NCI-H510A treated with DMSO at 0.1 percent for 48 hours (cell line): ENCODE measurements around the gene NLRP12.
"Not testable (repeated sequence)": the region's sequence is repeated elsewhere in the genome, so short reads cannot be mapped to it uniquely, and the experiment has no call there.

Experiments used
- DNase-seq: peaks from one replicate; lab custom pipeline; 2025; lab: John Stamatoyannopoulos, UW

NLRP12 gene, protein sequence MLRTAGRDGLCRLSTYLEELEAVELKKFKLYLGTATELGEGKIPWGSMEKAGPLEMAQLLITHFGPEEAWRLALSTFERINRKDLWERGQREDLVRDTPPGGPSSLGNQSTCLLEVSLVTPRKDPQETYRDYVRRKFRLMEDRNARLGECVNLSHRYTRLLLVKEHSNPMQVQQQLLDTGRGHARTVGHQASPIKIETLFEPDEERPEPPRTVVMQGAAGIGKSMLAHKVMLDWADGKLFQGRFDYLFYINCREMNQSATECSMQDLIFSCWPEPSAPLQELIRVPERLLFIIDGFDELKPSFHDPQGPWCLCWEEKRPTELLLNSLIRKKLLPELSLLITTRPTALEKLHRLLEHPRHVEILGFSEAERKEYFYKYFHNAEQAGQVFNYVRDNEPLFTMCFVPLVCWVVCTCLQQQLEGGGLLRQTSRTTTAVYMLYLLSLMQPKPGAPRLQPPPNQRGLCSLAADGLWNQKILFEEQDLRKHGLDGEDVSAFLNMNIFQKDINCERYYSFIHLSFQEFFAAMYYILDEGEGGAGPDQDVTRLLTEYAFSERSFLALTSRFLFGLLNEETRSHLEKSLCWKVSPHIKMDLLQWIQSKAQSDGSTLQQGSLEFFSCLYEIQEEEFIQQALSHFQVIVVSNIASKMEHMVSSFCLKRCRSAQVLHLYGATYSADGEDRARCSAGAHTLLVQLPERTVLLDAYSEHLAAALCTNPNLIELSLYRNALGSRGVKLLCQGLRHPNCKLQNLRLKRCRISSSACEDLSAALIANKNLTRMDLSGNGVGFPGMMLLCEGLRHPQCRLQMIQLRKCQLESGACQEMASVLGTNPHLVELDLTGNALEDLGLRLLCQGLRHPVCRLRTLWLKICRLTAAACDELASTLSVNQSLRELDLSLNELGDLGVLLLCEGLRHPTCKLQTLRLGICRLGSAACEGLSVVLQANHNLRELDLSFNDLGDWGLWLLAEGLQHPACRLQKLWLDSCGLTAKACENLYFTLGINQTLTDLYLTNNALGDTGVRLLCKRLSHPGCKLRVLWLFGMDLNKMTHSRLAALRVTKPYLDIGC

DNA sequence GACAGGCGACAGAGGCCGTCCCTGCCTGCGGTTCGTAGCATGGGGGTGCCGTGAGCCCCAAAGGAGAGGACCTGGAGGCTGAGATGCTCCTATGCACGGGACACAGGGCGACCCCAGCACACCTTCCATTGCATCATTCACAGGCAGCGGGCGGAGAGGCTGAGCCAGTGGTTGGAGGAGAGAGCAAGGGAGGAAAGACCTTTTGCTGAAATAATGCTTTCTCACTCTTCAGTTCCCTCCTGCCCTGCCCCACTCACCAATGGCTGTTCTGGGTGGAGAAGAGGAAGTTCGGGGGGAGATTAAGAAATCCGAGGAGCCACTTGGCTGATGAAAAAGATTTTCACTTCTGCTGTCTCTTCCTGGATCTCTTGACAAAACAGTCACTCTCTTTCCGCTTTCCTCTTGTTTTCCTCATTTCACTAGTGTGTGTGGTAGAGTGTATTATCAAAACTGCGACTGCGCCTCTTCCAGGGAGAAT, at the start of gene NLRP12:
Gene NLRP12, minus strand, starts transcription at position 181 of the 478 bp plus-strand sequence. Its CDS starts 140 bp downstream, at position 41.
- no peak for DNase-seq

DNA sequence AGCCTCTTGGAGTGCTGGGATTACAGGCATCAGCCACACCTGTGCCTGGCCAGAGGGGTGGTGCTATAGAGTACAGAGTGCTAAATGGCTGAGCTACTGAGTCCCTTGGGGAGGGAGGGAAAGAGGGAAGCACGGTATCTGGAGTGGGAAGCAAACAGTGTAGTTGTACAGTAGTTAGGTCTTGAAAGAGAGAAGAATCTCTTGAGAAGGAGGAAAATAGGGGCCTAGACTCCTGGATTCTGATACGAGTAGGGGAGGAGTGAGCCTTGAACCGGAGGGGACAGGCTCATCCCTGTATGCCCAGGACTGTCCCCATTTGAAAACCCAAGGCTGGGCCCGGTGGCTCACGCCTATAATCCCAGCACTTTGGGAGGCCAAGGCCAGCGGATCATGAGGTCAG, 48.6 kb upstream of the NLRP12 start:
- no peak for DNase-seq

DNA sequence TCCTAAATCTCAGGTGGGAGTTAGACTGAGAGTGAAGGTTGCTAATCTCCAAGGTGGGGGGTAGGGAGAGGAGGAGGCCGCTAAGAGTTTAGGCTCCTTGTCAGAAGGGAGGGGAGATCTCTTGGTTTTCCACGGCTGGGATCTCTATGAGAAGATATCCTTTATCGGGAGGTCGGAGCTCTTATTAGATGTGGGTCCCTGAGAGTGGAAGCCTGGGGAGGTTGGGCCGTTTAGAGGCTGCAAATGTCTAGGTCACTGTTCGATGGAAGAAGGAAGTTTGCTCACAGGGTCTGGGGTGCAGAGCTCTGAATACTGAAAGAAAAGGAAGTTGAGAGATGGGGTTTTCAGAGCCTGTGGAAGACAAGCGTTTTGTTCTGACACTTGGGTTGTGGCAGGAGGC, 47.3 kb upstream of the NLRP12 start:
- no peak for DNase-seq

DNA sequence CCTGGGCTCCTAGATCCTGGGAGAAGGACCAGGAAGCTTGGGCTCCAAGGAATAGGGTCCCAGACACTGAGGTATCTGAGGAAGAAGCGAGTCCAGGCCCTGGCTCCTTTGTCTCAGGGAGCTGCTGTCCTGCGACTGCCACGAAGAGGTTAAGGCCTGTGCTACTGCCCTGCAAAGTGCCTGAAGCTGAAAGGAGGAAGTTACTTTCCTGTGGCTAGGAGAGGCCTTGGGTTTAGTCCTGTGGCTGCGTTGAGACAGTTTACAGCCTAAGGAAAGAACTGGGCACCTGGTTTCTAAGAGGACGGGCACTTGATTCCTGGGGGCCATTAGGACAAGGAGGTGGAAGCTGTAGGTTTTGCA, 46.4 kb upstream of the NLRP12 start:
- DNase-seq, result no peak

DNA sequence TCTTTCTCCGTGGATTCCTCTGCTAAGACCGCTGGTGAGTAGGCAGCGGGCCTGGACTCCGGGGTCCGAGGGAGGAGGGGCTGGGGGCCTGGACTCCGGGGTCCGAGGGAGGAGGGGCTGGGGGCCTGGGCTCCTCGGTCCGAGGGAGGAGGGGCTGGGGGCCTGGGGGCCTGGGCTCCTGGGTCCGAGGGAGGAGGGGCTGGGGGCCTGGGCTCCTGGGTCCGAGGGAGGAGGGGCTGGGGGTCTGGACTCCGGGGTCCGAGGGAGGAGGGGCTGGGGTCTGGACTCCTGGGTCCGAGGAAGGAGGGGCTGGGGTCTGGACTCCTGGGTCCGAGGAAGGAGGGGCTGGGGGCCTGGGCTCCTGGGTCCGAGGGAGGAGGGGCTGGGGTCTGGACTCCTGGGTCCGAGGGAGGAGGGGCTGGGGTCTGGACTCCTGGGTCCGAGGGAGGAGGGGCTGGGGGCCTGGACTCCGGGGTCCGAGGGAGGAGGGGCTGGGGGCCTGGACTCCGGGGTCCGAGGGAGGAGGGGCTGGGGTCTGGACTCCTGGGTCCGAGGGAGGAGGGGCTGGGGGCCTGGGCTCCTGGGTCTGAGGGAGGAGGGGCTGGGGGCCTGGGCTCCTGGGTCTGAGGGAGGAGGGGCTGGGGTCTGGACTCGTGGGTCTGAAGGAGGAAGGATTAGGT, 45.8 kb upstream of the NLRP12 start:
- not testable (repeated sequence) for DNase-seq

DNA sequence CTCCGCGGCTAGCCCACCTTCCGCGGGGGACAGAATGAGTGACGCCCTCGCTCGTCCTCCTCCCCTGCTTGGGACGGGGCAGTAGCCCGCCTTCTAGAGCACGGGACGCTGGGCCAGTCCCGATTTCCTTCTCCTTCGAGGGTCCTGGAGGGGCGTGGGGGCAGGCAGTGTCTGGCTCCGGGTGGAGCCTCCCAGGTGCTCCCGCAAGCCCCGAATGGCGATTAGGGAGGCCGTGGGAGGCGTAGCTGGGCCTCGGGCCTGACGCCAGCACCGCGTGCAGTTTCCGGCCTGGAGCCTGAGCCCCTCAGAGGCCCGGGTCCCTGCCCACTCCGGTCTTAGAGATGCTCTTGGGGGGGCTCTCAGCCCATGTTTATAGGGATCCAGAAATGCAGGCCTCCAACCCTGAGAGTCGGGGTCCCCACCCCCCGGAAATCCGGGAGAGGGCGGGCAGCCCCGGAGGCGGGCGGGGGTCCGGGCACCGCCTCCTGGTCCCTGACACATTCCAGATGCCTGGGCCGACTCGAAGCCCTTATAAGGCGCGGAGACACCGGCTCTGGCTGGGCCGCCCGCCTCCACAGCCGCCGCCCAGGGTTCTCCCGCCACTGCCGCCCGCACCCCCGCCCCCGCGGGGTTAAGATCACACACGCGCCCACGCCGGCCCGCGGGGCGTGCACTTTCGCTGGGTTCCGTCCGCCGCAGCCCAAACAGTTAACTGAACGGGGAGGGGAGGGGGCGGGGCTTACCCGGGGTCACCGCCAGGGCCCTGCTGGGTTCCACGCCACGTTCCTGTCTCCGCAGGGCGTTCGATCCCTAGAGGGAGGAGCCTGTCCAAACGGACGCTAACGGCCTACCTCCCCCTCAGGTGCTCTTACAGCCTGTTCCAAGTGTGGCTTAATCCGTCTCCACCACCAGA, 45.0 kb upstream of the NLRP12 start:
- DNase-seq, result no peak

DNA sequence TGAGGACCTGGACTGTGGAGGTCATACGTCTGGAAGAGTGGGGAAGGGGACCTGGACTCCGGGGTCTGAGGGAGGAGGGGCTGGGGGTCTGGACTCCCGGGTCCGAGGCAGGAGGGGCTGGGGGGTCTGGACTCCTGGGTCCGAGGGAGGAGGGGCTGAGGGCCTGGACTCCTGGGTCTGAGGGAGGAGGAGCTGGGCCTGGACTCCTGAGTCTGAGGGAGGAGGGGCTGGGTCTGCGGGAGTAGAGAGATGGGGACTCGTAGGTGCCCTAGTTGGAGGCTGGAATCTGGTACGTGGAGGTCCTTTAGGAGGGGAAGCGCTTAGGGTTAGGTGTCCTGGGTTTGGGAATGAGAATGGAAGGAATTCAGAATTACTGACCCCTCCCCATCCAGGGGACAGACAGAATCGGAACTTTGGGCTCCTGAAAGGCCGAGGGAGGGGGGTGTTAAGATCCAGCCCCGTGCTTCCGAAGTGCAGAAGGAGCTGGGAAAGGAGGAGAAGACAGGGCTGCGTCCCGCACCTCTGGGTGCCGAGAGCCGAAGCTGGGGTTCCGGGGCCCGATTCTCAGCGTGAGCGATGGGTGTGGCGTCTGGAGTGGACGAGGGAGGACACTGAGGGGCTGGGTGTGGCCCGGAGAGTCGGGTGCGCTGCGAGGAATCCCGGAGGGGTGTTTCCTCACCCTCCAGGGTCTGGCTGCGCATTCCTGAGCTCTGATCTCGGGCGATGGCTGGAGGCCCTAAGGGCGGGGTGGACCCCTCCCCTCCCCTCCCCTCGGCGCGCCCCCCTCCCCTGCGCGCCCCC, 44.2 kb upstream of the NLRP12 start:
- DNase-seq, result no peak

DNA sequence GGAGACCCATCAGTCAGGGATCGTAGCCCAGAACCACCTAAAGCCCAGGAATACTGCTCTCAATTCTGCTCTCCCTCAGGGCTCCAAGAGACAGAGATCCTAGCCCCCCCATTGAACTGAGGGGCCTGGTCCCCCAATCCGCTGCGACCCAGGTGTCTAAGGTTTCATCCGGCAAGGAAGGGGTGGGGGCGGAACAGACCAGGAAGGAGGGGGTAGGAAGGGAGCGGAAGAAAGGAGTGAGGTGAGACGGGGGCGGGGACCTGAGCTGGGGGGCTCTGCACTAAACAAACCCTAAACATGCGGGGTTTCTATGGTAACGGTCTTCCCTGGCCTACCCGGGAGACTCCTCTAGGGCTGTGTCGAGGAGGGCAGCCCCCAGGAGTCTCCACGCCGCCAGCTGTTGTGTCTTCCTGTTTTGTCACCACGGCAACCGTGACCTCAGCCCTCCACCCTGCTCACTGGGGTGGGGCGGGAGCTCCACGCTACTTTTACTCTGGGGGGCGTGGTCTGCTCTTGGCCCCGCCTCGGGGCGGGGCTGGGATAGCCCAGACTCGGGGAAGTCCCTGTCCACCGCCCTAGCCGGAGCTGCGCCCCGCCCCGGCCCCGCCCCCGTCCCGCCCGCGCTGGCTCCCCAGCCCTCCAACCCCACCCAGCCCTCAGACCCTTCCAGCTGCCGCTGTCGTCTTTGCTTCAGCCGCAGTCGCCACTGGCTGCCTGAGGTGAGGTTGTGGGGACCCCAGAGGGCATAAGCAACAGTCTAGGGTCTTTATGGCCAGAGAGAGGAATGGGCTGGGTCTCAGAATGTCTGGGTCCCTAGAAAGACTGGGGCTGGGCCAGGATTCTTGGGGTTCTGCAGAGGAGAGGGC, 43.3 kb upstream of the NLRP12 start, which contains the start of gene MYADM:
Gene MYADM, plus strand, starts transcription at position 659 of the 866 bp plus-strand sequence. CDS start 5,647 bp downstream, outside the sequence.
- DNase-seq, result no peak

DNA sequence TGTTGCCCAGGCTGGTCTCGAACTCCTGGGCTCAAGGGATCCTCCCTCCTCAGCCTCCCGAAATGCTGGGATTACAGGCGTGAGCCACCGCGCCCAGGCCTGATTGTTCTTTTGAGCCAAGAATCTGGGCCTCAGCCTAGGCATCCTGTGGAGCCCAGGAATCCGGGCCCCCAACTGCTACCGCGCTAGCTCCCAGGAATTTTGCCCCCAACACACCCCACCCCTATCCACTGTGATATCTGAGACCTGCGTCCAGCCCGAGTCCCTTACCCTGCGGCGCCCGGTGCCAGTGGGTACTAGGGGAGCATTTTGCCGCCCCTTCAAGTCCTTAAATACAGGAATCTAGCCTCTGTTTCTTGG, 42.7 kb upstream of the NLRP12 start:
- no peak for DNase-seq

DNA sequence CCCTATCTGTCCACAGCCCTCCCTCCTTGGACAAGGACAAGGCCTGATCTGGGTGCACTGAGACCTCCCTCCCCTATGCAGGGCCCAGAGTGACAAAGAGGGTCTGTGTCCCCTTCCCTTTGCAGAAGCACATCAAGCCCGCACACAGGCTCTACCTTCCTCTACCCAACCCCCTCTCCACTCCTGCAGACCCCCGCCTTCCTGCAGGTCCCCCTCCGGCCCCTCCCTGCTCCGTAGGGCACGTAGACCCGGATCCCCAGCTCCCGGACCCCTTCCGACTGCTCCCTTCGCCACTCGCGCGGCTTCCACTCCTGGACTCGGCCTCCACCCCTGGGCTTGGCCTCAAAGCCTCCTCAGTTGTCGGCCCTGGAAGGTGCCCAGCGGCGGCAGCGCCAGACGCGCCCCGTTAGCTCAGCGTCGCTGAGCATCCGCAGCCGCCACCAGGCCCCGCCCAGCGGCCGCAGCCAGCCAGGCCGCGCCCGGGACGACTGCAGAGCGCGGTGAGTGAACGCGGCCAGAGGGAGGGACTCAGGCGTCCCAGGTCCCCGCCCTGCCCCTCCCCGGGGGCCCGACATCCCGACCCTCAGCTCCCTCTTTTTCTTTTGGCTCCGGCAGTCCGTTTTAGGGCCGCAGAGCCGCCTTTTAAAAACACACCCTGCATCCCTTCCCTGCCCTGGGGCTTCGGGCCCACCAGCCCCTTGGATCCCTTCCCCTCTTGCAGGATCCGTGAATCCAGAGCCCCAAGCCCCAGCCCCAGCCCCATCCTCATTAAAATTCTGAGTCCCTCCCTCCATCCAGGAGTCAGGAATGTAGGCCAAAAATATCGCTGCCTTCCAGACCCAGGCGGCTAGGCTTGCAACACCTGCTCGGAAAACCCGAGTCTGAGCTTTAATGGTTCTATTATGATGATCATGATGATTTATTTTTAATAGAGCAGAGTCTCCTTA, 42.1 kb upstream of the NLRP12 start:
- no peak for DNase-seq

DNA sequence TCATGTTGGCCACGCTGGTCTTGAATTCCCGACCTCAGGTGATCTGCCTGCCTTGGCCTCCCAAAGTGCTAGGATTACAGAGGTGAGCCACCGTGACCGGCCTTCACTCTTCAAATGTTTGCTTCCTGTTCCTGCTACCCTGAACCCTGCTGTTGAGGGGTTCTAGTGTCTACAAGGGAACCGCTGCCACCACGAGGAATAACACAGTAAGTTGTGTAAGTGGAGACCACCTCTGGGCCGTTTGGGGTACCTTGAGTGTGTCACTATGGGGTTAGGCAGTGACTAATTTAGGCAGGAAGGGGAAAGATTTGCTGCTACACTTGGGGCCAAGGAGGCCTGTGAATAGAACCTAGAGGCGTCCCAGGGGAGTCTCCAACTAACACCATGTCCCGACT, 41.4 kb upstream of the NLRP12 start:
- DNase-seq, result no peak

DNA sequence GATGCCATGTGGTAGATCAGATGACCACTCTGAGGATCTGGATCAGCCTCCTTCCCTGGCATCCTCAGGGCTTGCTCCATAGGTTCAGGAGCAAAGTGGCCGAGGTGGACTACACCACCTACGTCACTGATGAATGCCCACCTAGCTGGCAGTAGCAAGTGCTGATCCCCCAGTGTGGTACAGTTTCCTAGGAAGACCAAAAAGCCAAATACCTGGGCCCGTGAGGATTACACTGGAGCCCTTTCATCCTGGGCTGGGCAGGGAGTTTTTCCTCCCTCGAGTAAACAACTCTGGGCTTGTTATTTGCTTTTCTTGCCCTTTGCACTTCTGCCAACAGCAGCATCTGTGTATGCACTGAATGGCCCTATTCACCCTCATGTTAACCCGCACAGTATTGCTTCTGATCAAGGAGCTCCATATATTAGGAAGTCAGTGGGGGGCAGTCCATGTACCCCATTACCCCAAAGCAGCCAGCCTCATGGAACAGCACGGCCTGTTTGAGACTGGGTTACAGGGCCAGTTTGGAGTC, 40.3 kb upstream of the NLRP12 start:
- DNase-seq, result no peak

DNA sequence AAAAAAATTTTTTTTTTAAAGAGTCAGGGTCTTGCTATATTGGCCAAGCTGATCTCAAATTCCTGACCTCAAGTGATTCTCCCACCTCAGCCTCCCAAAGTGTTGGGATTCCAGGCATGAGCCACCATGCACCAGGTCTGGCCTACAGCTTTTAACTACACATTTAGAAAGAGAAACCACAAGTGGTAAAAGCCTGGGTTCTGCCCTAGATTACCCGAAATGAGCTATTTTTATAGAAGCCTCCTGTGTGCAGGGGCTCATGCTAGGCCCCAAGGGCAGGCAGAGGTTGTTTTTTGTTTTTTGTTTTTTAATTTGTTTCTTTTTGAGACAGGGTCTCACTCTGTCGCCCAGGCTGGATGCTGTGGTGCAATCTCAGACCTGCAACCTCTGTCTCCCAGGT, 29.6 kb upstream of the NLRP12 start:
- DNase-seq, result no peak

DNA sequence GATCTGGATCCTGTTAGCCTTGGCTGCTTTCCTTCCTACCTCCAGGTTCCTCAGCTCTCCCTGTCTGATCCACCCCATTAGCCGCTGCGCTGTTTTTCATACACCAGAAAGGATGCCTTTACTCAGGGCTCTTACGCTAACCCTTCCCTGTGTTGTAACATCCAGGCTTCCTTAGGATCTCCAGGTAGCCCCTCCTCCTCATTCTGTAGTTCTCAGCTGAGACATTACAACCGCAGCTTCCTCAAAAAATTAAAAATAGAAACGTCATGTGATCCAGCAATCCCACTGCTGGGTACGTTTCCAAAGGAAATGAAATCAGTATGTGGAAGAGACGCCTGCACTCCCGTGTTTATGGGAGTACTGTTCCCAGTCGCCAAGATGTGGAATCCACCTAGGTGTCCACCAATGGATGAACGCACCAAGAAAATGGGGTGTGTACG, 25.1 kb upstream of the NLRP12 start:
- no peak for DNase-seq

DNA sequence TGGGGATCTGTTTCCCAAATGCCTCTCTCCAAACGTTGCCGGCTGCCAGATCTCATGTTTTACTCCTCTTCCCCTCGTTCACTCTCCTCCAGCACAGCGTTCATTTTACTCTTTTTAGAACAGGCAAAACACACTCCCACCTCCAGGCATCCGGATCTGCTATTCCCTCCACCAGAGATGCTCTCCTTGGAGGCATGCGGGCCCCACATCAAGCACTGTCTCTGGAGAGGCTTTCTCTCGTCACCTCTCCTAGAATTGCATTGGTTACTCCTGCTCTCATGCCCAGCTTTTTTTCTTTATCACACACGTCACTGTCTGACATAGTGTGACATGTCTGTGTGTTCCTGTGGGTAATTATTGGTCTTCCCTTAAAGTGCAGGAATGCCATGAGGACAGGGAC, 23.4 kb upstream of the NLRP12 start:
- DNase-seq, result no peak

DNA sequence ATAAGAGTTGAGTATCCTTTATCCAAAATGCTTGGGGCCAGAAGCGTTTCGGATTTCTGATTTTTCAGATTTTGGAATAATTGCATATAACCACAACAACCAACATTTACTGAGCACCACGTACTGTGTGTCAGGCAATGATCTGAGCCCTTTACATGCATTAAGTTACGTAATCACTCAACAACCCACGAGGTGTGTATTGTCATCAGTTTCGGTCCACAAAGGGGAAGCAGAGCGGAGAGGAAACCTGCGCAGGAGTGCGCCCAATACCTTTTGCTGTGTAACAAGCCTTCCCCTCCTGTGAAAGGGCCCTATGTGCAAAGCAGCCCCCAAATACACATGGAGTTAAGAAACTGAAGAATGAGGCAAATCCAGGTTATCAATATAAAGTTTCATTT, 20.7 kb upstream of the NLRP12 start:
- DNase-seq, result no peak

DNA sequence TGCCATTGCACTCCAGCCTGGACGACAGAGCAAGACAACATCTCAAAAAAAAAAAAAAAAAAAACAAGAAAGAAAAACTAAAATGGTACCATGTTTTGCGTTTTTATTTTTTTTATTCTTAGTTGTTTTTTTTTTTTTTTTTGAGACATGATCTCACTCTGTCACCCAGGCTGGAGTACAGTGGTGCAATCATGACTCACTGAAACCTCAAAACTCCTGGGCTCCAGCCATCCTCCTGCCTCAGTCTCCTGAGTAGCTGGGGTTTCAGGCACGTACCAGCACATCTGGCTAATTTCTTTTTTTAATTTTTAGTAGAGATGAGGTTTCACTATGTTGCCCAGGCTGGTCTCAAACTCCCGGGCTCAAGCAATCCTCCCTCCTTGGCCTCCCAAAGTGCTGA, 16.8 kb upstream of the NLRP12 start:
- DNase-seq, result not testable (repeated sequence)

DNA sequence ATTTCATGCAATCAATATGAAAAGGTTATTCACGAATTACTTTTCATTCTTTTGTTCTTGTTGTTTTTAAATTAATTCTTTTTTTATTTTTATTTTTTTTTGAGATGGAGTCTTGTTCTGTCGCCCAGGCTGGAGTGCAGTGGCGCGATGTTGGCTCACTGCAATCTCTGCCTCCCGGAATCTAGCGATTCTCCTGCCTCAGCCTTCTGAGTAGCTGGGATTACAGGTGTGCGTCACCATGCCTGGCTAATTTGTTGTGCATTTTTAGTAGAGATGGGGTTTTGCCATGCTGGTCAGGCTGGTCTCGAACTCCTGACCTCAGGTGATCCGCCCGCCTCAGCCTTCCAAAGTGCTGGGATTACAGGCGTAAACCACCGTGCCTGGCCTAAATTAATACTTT, 16.1 kb upstream of the NLRP12 start:
- not testable (repeated sequence) for DNase-seq
